OCI-LY7 (cell line): ENCODE measurements around the gene SCYGR3. TPM values are rescaled to one million over a fixed set of nuclear protein-coding genes. Genes with fewer than 3 reads are reported as not detected.
"Not testable (repeated sequence)": the region's sequence is repeated elsewhere in the genome, so short reads cannot be mapped to it uniquely, and the experiment has no call there.

Experiments
- BruUV-seq: library from RNA; stranded (reverse); fragments of 400-500 nt; replicated peaks from 2 replicates; lab custom pipeline; 2021; lab: Mats Ljungman, UMichigan
- CTCF ChIA-PET: fragments of 300-600 bp; sonication (Branson Sonifier 250); formaldehyde crosslinking; loops from one replicate; lab custom pipeline; 2022; ENCODE audit warnings: antibody characterized with exemption; ENCODE audit not compliant: unreplicated experiment; lab: Charles Lee
- POLR2A ChIA-PET: fragments of 300-600 bp; sonication (Branson Sonifier 250); formaldehyde crosslinking; loops from one replicate; lab custom pipeline; 2022; ENCODE audit warnings: antibody characterized with exemption; lab: Charles Lee
- DNase-seq: peaks from one replicate; pipeline ENCODE4 v3.0.0-alpha.2; 2015; ENCODE audit warnings: low spot score
- H2AFZ ChIP-seq: fragments of 200-600 bp; sonication (generic), shearing (Covaris generic); 2 replicates; pipeline ENCODE4 v1.6.1; 2014; ENCODE audit warnings: mild to moderate bottlenecking, antibody characterized with exemption, low read length, moderate library complexity
- H3K27ac ChIP-seq: fragments of 200-600 bp; sonication (generic); 2 replicates; pipeline ENCODE4 v1.5.1; 2014; ENCODE audit warnings: mixed run types, low read depth, mild to moderate bottlenecking, moderate library complexity, low read length, inconsistent platforms; ENCODE audit not compliant: poor library complexity, severe bottlenecking
- H3K36me3 ChIP-seq: fragments of 200-600 bp; sonication (generic); 2 replicates; pipeline ENCODE4 v1.6.1; 2014; ENCODE audit warnings: mild to moderate bottlenecking, antibody characterized with exemption, low read length, moderate library complexity, mixed read lengths; ENCODE audit not compliant: insufficient read depth
- H3K4me1 ChIP-seq: fragments of 200-600 bp; sonication (generic); 2 replicates; pipeline ENCODE4 v1.5.1; 2014; ENCODE audit warnings: mild to moderate bottlenecking, low read length; ENCODE audit not compliant: insufficient read depth, poor library complexity, severe bottlenecking
- H3K4me2 ChIP-seq: fragments of 200-600 bp; sonication (generic); 2 replicates; pipeline ENCODE4 v1.6.1; 2014; ENCODE audit warnings: mild to moderate bottlenecking, low read length
- H3K4me3 ChIP-seq: fragments of 200-600 bp; sonication (generic); 2 replicates; pipeline ENCODE4 v1.5.1; 2014; ENCODE audit warnings: mild to moderate bottlenecking, low read depth, low read length; ENCODE audit not compliant: poor library complexity, severe bottlenecking
- H3K79me2 ChIP-seq: fragments of 200-600 bp; sonication (generic); 2 replicates; pipeline ENCODE4 v1.6.1; 2016; ENCODE audit warnings: low read depth, mild to moderate bottlenecking, low read length, moderate library complexity, mixed read lengths; ENCODE audit not compliant: insufficient read depth
- H3K9me2 ChIP-seq: fragments of 200-600 bp; sonication (generic); 2 replicates; pipeline ENCODE4 v1.6.1; 2016; ENCODE audit warnings: mild to moderate bottlenecking, low read length, mixed read lengths; ENCODE audit not compliant: insufficient read depth
- H3K9me3 ChIP-seq: fragments of 200-600 bp; sonication (generic); 2 replicates; pipeline ENCODE4 v1.6.1; 2014; ENCODE audit warnings: mild to moderate bottlenecking, mixed run types, low read length, mixed read lengths
- H4K20me1 ChIP-seq: fragments of 200-600 bp; sonication (generic); 2 replicates; pipeline ENCODE4 v1.6.1; 2014; ENCODE audit warnings: mild to moderate bottlenecking, antibody characterized with exemption, low read length, moderate library complexity, mixed read lengths; ENCODE audit not compliant: insufficient read depth
- CTCF ChIP-seq: fragments of 200-600 bp; sonication (generic); conservative IDR thresholded peaks from 2 replicates; pipeline ENCODE4 v1.5.1; 2014; ENCODE audit warnings: mild to moderate bottlenecking, antibody characterized with exemption, low read length, moderate library complexity, mixed read lengths
- EZH2phosphoT487 ChIP-seq: fragments of 200-600 bp; sonication (generic); IDR thresholded peaks from 2 replicates; pipeline ENCODE4 v1.6.1; 2018; ENCODE audit warnings: low read depth, borderline replicate concordance, mild to moderate bottlenecking, mixed run types, antibody characterized with exemption, low read length, moderate library complexity, mixed read lengths
- intact Hi-C: fragments of 100-400 bp; cut with micrococcal nuclease; formaldehyde crosslinking; loops from one replicate; pipeline ENCODE4 v1.10.0; 2022; ENCODE audit not compliant: unreplicated experiment
- total RNA-seq, 2 experiments: library from RNA; depleted of rRNA in 1 of 2; stranded (reverse); fragments of >200 nt in 1 of 2; shearing (Covaris generic) in 1 of 2; gene quantifications; 2 replicates each; pipeline ENCODE4 v1.2.3, GENCODE V29; 2014 to 2022

Gene SCYGR3
- total RNA-seq, 2 experiments from 2014 or later: not detected

DNA sequence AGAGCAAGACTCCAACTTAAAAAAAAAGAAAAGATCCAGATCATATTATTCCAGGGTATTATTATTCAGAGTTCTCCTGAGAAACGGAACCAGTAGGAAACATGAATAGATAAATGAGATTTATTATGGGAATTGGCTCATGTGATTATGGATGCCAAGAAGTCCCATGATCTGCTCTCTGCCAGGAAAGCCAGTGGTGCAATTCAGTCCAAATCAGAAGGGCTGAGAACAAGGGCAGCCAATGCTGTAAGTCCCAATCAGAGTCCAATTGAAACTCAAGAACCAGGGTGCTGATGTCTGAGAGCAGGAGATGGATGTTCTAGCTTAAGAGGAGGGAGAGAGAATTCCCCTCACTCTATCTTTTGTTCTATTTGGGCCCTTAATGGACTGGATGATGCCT is 8.2 kb downstream of the SCYGR3 start:
- no peak overlapping the region for H3K27ac ChIP-seq
- H3K9me3 ChIP-seq: no peaks in the 10 kb centered on the region
- intact Hi-C loops: no loop called here
- H3K9me2 ChIP-seq: no peaks in the 10 kb centered on the region
- H2AFZ ChIP-seq: no peak overlapping the region
- no peak overlapping the region for H3K4me3 ChIP-seq
- H3K36me3 ChIP-seq: no peaks in the 10 kb centered on the region
- POLR2A ChIA-PET: no interaction called here
- BruUV-seq: no TSS peak
- no peak overlapping the region for H3K4me2 ChIP-seq
- TF ChIP-seq EZH2phosphoT487: no peak
- TF ChIP-seq CTCF: no peak
- no peaks in the 10 kb centered on the region for H4K20me1 ChIP-seq
- CTCF ChIA-PET: no interaction called here
- no peaks in the 10 kb centered on the region for H3K79me2 ChIP-seq
- DNase-seq: no peak
- no peaks in the 10 kb centered on the region for H3K4me1 ChIP-seq

GRCh38 chr2:227602358-227602757 is 12.3 kb downstream of the SCYGR3 start:
- Histone ChIP-seq H2AFZ (no peak overlapping the region), H3K27ac (no peak overlapping the region), H3K4me3 (no peak overlapping the region), H3K9me3 (no peaks in the 10 kb centered on the region), H3K4me1 (no peaks in the 10 kb centered on the region), H3K9me2 (no peaks in the 10 kb centered on the region), H4K20me1 (no peaks in the 10 kb centered on the region), H3K79me2 (no peaks in the 10 kb centered on the region), H3K4me2 (no peak overlapping the region), H3K36me3 (no peaks in the 10 kb centered on the region)
- POLR2A ChIA-PET: no interaction called here
- no TSS peak for BruUV-seq
- no peak for DNase-seq
- no peak for TF ChIP-seq CTCF
- no peak for TF ChIP-seq EZH2phosphoT487
- intact Hi-C loops: no loop called here
- CTCF ChIA-PET: no interaction called here

DNA sequence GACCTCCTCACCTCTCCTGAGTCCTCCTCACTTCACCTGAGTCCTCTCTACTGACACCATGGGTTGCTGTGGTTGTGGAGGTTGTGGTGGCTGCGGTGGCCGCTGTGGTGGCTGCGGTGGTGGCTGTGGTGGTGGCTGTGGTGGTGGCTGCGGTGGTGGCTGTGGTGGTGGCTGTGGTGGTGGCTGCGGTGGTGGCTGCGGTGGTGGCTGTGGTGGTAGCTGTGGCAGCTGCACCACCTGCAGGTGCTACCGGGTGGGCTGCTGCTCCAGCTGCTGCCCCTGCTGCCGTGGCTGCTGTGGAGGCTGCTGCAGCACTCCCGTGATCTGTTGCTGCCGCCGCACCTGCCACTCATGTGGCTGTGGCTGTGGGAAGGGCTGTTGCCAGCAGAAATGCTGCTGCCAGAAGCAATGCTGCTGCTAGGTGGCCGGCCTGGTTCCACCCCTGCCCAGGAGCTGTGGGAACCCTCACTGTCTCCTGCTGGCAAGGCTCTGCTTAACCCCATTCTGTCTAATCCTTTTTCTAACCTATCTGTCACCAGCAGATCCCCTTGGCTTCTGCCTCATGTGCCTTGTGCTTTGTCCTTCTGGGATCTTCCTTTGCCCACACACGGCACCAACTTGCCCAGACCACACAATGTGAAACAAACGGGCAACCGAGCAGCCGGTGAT is 15.7 kb downstream of the SCYGR3 start, which contains the start of gene SCYGR2:
SCYGR2 (plus strand) TSS at position 59 of the 669 bp plus-strand sequence; CDS start at position 59, 0 bp downstream.
- H3K79me2 ChIP-seq, BruUV-seq, intact Hi-C loops, H3K4me2 ChIP-seq, H4K20me1 ChIP-seq, POLR2A ChIA-PET, H3K36me3 ChIP-seq, H2AFZ ChIP-seq, H3K4me3 ChIP-seq, H3K27ac ChIP-seq, H3K9me3 ChIP-seq, H3K4me1 ChIP-seq, CTCF ChIA-PET, DNase-seq, H3K9me2 ChIP-seq: not testable (repeated sequence)
